Stimulated activated naive CD8-positive, alpha-beta T cell treated with anti-CD3 and anti-CD28 coated beads, Interleukin-15, Interleukin-2, amounts not matched to agents 100 U/mL and 50 U/mL, for 24 hours (primary cell): ENCODE measurements around the gene GRM8.
"Not testable (repeated sequence)": the region's sequence is repeated elsewhere in the genome, so short reads cannot be mapped to it uniquely, and the experiment has no call there.

Source experiments
- ATAC-seq: fragments of 150-1000 bp; cut with Tn5 transposase; one replicate; pipeline ENCODE4 v1.10.0; 2021
- DNase-seq: peaks from one replicate; pipeline ENCODE4 v3.0.0; 2021

GRM8 gene

DNA sequence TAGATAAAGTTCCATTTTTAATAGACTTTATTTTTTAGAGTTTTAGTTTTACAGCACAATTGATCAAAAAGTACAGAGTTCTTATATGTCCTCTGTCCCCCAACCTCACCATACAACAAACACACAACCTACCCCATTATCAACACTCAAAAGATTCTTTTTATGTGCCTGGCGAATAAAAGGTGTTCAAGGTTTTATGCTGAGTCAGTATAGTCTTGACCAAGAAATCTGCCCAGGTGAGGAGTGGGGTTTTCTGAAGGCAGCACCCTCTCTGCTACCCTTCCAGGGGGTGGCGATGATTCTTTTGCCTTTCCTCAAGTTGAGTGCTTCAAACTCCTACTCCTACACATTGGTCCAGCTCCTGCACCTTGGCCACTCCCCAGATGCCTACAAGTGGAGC lies 222.9 kb downstream of the GRM8 start:
- DNase-seq = no peak
- no peak for ATAC-seq

DNA sequence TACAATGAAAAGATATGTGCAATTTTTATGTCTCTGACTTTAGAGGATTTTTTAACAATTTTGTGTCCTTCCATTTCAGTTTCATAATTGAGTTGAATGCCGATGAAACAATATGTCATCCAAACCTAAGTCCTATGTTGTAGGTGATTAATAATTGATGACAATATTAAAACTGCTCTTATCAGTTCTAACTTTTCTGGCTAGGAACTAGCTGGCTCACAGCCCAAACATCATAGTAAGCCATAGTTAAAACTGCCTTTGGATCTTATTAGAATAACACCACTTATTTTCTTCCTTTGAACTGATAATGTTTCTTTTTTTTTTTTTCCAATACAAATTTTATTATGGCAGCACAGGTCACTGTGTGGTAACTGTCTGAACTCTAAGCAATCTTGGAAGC lies 230.9 kb downstream of the GRM8 start:
- no peak for ATAC-seq
- DNase-seq = no peak

DNA sequence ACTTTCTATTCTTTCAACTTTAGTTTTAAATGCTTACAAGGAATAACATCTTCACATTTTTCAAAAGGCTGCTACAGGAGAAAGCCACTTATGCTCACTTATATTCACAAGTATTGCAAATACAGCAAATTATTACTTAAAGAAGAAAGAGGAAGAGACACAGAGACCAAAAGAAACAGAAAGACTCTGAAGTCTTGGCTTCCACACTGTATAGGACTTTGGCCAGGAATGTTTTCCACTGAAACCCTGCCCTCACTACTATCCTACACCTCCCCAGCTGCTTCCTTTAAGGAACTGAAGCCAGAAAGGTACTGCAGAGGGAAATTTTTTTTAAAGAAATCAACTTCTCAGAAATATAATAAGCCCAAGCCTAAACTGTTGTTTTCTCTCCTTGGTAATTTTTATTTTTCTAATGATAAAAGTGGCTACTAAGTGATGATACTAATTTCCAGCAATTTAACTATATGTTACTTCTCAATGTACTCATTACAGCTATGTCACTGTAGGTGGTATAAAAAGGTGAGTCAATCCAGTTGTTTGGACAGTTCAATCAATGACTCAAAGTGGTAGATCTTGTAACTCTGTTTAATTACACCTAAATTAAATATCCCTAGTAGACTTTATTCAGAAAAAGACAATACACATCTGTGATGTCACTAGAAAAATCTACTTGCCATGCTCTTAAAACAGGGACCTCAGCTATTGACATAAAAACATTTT lies 231.6 kb downstream of the GRM8 start:
- DNase-seq = no peak
- no peak for ATAC-seq

DNA sequence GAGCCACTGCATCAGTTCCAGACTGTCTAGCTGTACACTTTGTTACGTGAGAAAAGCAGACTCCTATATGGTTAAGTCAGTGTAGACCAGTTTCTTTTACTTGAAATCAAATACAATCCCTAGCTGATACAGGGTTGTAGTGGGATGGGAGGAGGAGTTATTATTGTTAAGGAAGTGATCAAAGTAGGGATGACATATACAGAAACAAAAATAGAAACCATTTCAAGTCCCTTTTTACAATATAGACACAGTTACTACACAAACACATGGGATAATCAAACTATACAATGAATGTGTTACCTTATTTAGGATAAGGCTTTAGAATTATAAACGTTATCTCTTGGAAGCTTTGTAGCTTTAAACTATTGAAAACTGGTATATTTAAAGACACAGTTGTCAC lies 233.9 kb downstream of the GRM8 start:
- DNase-seq (no peak), ATAC-seq (no peak)

DNA sequence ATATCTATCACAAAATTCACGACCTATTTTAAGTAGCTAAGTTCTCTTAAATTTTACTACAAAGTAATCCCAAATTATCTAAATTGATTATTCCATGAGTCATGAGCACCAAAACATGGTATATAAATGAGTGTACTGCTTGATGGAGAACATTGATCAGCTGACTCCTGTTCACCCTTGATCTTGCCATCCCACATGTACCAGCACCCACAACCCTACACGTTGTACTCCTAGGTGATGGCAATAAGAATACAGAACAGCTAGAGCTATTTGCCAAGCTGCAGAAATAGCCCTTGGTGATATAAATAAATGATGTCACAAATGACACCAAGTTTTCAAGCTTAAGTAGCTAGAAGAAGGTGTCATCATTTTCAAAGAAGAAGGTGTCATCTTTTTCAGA lies 235.5 kb downstream of the GRM8 start:
- ATAC-seq = no peak
- DNase-seq = no peak

DNA sequence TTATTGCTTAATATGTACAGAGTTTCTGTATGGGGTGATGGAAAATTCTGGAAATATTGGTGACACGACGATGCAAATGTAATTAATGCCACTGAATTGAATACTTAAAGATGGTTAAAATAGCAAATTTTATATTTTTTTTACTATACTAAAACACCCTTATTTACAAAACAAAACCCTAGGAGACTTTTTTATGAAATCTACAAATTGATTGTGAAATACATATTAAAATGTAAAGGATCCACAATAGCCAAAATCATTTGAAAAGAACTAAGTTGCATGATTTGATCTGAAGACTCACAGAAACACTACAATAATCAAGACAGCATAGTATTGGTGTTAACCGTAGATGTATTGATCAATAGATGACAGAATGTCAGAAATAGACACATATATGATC lies 252.0 kb downstream of the GRM8 start:
- no peak for ATAC-seq
- no peak for DNase-seq

DNA sequence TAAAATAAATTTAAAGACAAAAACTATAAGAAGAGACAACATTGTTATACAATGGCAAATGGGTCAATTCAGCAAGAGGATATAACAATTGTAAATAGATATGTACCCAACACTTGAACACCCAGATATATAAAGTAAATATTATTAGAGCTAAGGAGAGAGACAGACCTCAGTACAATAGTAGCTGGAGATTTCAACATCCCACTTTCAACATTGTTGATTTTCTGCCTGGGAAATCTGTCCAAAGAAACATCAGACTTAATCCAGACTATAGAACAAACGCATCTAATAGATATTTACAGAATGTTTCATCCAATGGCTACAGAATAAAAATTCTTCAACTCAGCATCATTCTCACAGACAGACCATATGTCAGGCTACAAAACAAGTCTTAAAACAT lies 256.1 kb downstream of the GRM8 start:
- DNase-seq = no peak
- ATAC-seq = no peak

DNA sequence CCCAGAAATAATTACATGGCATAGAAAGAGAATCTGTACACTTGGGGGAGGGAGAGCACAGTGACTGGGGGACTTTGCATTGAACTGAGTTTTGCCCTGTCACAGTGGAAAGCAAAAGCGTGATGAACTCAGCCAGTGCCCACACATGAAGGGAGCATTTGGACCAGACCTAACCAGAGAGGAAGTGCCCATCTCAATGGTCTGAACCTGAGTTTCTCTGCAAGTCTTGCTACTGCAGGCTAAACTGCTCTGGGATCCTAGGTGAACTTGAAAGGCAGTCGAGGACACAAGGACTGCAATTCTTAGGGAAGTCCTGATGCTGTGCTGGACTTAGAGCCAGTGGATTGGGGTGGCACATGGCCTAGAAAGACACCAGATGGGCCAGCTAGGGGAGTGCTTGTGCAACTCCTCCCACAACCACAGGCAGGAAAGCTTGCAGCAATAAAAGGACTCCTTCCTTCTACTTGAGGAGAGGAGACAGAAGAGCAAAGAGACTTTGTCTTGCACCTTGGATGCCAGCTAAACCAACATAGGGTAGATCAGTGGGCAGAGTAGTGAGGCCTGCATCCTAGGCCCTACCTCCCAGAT lies 259.0 kb downstream of the GRM8 start:
- ATAC-seq (no peak), DNase-seq (no peak)

DNA sequence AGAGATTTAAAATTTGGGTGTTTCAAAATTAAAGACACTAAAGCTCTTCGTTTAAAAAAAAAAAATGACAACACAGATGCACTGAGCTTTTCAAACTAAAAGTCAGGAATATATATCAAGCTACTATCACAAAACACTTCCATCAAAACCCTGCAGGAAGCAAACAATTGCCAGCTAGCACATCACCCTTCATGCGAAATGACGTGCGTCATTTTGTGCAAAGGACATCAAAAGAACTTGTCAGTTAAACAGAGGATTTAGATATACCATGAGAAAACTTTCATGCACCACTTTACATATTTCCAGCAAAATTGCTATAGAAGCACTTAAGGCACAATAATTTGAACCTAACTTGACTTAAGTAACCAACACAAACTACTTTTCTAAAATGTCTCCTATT lies 264.7 kb downstream of the GRM8 start:
- ATAC-seq (no peak), DNase-seq (no peak)

DNA sequence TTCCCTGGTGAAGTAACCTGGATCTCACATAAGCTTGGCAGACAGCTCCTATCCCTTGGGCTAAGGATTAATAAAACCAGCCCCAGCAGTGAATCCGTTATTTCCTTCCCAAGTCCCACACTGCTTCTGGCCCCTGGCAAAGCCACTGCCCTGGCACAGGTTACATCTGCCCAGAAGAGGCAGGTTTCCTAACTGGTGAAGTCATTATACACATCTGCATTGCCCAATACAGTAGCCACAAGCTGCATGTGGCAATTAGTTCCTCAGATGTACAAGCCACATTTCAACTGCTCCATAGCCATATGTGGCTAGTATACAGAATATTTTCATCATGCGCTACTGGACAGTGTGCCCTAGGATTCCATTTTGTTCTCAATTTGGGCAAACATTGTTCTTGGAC lies 273.0 kb downstream of the GRM8 start:
- DNase-seq = no peak
- ATAC-seq = no peak

DNA sequence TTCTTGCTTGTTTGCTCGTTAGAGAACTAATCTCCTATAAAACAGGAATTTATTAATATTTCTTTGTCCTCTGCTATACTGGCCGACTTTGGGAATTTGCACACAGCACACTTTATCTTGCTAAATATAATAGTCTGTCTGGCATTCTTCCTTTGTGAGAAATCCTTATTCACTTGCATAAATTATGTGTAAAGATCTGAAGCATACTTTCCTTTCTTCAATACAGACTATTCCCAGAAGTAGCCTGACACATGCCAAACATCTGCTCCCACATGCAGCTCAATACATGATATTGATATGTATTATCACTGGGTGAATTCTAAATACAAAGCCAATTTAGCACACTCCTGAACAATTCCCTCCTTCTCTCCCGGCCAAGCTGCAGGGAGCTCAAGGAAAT lies 273.9 kb downstream of the GRM8 start:
- DNase-seq (no peak), ATAC-seq (no peak)

DNA sequence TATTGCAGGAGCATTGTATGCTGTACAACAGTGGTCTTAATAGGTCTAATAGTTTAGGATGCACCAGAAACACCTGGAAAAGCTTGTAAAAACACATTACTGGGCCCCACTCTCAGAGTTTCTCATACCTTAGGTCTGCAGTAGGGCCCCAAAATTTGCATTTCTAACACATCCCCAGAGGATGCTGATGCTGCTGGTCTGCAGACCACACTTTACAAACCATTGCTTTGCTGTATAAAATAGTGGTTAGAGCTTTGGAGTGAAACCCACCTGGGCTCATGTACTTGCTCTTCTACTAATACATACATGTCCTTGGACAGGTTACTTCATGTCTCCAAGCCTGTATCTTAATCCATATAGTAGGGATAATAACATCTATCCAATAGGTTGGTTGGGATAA lies 279.7 kb downstream of the GRM8 start:
- ATAC-seq (no peak), DNase-seq (no peak)

DNA sequence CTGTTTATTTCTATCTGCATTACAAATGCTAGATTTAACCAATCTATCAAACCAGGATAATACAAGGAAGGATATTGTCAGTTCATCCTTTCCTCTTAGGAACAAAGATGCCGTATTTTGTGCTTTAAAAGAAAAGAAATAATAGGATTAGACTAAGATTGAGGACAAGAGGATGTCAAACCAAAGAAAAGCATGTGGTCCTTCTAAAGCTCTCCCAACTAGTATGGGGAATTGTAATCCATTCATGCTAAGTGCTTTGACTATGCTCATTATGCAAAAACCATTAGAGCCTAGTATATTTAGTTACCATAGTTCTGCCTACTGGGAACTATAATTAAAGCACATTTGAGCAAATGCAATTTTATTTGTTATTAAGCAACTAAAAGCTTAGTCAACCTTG lies 280.2 kb downstream of the GRM8 start:
- no peak for ATAC-seq
- no peak for DNase-seq

DNA sequence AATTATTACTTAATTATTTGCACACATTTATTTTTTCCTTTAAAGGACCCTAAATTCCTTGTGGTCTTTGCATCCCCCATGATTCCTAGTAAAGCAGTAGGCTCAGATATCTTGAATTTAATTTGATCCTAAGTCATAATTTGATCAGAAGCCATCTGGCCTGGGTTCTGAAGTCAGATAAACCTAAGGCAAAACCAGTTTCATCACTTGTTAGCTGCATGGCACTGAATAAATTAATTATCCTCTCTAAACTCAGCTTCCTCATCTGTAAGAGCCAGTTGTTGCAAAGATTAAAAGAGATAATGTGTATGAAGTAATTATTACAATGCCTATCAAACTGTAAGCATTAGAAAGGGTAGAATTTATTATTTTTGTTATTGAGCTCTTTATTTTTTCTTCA lies 293.1 kb downstream of the GRM8 start:
- DNase-seq (no peak), ATAC-seq (no peak)

DNA sequence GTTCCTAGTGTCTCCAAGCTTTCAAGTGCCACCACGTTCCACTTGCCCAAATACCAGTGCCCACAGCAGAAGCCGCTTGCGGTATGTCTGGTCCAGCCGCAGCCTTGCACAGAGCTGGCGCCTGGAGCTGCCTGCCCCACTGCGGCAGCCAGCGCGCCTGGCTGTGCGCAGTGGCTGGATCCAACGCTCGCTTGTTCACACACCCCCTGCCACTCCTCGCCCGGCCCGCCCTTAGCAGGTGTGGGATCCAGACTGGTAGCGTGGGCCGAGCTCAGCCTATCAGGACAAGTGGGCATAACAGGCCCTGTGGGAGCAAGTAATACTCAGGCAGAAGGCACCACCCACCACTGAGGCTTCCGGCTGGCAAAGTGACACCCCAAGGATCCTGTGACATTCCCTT lies 294.4 kb downstream of the GRM8 start:
- DNase-seq (no peak), ATAC-seq (no peak)

DNA sequence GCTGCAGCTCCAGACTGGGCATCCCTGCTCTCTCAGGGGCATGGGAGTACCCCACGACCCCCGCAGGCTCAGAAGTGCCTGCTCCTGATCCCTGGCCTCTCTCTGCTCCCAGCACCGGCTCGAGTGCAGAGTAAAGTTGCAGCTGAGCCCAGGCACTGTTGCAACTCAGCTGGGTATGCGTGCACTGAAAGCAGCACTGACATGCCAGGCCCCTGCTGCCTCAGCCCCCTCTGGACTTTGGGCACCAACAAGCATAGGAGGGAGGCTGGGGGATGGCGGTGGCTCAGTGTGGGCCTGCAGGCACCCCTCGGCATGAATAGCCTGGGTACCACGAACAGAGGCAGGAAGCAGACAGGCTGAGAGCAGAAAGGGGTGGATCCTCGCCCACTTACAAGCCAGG lies 295.3 kb downstream of the GRM8 start:
- ATAC-seq = no peak

DNA sequence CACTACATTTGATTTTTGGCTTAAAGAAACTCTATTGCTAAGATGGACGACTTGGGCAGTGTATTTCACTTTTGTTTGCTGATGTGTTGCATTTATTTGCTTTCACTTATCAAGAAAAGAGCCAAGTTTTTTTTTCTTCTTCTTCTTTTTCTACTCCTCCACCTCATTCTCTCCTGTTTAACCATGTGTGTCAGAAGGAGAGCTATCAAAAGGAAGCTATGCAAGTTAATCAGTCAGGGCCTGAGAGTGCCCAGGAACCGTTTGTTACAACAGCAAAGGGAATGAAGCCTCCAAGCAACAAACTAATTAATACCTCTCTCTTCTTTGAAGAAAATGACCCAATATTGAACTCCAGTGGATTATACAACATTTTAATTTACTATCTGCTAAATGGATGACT lies 299.3 kb downstream of the GRM8 start:
- DNase-seq = no peak
- ATAC-seq = no peak

More for the DNA sequence above, 295.3 kb downstream of the GRM8 start:
- no peak for DNase-seq

DNA sequence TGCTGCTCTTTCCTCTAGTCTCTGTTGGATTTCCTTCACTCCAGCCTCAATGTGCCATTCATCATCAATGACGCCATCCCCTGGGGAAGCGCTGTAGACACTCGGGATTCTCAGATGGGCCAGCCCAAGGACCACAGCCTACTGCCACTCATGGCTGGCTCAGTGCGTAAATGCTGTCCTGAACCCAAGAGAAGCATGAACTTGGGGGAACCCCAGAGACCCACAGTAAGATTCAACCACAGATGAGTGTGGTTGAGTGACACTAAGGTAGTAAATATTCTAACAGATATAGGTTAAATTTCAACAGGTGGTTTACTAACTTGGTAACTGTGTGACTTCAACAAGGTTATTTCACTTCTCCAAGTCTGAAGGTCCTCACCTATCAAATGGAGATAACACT lies 304.1 kb downstream of the GRM8 start:
- DNase-seq (no peak), ATAC-seq (no peak)

DNA sequence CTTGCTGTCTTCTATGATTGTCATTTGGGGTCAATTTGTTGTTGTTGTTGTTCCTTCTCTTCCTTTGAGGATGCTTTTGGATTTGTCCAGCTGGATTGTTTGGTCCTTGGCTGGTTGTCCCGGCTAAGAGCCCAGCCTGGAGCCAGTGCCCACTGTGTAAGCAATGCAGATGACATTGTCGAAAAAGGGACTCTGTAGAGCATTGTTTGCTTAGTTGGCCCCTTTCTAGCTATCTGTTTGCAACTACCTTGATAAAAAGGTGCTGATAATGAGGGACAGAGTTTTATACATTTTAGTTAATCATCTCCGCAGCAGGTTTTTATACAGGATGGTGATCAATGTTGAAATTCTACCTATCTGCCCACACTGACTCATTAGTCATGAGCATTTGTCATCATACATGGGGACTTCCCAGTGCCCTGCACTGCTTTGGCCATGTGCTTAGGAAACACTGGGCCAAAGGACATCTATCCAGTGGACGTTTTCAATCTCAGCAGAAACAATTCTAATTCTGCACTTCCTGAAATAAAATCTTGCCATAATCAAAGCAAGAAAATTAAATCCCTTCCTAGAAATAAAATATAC lies 311.9 kb downstream of the GRM8 start:
- DNase-seq (no peak), ATAC-seq (no peak)

DNA sequence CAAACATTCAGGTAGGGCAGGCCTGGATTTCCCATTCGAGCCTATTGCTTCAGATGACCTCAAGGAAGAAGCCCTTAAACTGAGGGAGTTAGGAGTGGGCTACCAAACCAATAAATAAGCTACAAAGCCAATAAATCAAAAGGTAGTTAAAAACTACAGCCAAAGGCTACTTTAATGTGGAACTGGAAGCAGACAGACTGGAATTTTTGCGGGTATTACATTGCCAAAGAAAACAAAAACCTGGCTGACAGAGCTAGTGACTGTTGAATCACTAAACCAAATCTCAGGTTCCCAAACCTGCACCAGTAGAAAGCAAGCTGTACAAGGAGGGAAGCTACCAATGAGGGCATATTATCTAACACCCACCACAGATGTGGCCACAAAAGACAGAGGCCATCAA lies 315.6 kb downstream of the GRM8 start:
- DNase-seq = no peak
- no peak for ATAC-seq

DNA sequence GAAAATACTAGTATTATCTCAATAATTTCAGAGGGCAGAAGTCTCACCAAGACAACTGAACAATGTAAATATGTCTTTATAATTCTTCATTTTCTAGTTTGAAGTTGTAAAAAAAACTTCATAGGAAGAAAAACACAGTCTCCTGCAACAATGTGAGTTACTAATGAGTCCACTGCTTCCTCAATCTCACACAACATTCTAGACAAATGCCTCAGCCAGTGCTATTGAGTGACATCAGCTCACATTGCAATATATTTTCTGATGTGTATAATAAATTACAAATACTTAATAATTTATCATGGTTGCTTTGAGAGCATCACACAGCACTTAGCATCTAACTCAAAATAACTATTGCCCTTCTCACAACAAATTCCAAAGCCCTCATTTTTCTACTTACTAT lies 321.2 kb downstream of the GRM8 start:
- DNase-seq (no peak), ATAC-seq (no peak)

DNA sequence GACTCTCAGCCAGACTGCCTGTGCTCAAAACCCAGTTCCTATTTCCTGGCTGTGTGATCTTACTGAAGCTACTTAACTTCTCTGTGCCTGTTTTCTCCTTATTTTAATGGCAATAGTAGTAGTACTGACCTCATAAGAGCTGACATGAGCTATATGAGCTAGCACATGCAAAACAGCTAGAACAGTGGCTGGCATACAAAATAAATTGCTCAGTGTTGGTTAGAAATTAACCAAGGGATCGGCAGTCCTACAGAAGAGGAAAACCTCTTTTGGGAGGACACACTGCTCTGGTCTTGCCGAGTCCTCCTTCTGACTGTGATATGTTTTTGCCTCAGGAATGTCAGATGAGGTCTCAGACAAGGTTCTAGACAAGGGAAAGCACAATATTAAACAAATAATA lies 322.6 kb downstream of the GRM8 start:
- ATAC-seq (no peak), DNase-seq (no peak)

DNA sequence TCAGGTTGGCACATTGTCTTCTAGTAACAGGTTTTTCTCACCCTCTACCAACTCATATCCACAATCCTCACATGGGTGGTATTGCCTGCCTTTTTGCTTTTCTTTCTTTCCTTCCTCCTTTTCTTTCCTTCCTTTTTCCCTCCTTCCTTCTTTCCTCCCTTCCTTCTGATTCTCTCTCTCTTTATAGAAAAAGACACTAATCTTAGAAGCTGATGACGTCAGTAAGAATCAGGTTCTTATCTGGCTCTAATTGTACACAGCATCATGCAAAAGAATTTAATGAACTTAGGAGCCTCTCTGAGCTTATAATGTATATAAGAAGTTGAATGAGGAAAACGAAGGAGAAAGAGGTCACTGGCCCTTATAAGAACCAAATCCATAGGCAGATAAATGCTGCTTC lies 328.3 kb downstream of the GRM8 start:
- DNase-seq (no peak), ATAC-seq (no peak)

DNA sequence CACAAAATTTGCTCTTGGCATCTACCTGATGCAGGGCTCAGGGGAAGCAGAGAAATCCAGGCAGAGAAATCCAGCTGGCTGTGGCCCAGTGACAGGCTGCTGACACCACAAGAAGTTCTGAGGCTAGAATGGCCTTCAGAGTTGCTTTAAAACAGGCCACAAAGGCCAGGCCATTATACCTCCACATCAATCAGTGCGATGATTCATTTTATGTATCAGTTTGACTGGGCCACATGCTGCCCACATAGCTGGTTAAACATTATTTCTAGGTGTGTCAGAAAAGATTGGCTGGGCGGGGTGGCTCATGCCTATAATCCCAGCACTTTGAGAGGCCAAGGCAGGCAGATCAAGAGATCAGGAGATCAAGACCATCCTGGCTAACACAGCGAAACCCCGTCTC lies 341.1 kb downstream of the GRM8 start:
- DNase-seq, ATAC-seq: not testable (repeated sequence)
